WTC11 (cell line): ENCODE results near the gene OST4. TPM values are rescaled to one million over a fixed set of nuclear protein-coding genes. Genes with fewer than 3 reads are reported as not detected.
A peak's percentile ranks its signal among the peaks of the same experiment; 100 is the strongest.

Source experiments
- ATAC-seq: fragments of 200-7000 bp; cut with Tn5 transposase; 2 replicates; pipeline ENCODE4 v1.10.0; 2021; ENCODE audit warnings: mild to moderate bottlenecking, moderate library complexity
- CTCF ChIA-PET: fragments of 300-600 bp; sonication (Branson Sonifier 250); formaldehyde crosslinking; loops from one replicate; lab custom pipeline; 2021; ENCODE audit warnings: antibody characterized with exemption; lab: Charles Lee
- POLR2A ChIA-PET: fragments of 350-600 bp; sonication (Branson Sonifier 250); formaldehyde crosslinking; loops from one replicate; lab custom pipeline; 2021; ENCODE audit warnings: antibody characterized with exemption; lab: Charles Lee
- DNase-seq: peaks from one replicate; pipeline ENCODE4 v3.0.0; 2021; ENCODE audit warnings: low spot score
- H3K27ac Mint-ChIP-seq: 2 replicates; pipeline ENCODE4 v1.8.0; 2021; ENCODE audit warnings: mixed read lengths
- H3K27me3 Mint-ChIP-seq: 2 replicates; pipeline ENCODE4 v1.8.0; 2021; ENCODE audit warnings: low read depth, mild to moderate bottlenecking, moderate library complexity, mixed read lengths
- H3K36me3 Mint-ChIP-seq: 2 replicates; pipeline ENCODE4 v1.8.0; 2021; ENCODE audit warnings: mixed read lengths
- H3K4me1 Mint-ChIP-seq: 2 replicates; pipeline ENCODE4 v1.8.0; 2022; ENCODE audit warnings: mixed read lengths
- H3K4me3 Mint-ChIP-seq: 2 replicates; pipeline ENCODE4 v1.8.0; 2021; ENCODE audit warnings: mild to moderate bottlenecking, moderate library complexity, mixed read lengths
- H3K9me3 Mint-ChIP-seq: 2 replicates; pipeline ENCODE4 v1.8.0; 2021; ENCODE audit warnings: mixed read lengths
- GABPB1 ChIP-seq: sonication (generic); formaldehyde crosslinking; IDR thresholded peaks from 2 replicates; pipeline ENCODE4 v1.8.1; 2023; ENCODE audit warnings: mild to moderate bottlenecking, missing genetic modification reagents
- GTF2I ChIP-seq: fragments of 250-450 bp; sonication (Bioruptor Pico); conservative IDR thresholded peaks from 2 replicates; pipeline ENCODE4 v1.4.0; 2021; ENCODE audit warnings: mild to moderate bottlenecking
- NR3C1 ChIP-seq: sonication (generic); formaldehyde crosslinking; conservative IDR thresholded peaks from 2 replicates; pipeline ENCODE4 v1.8.1; 2023; ENCODE audit warnings: low read depth, mild to moderate bottlenecking, missing genetic modification reagents
- TCF7 ChIP-seq: sonication (generic); formaldehyde crosslinking; IDR thresholded peaks from 2 replicates; pipeline ENCODE4 v1.8.0; 2022; ENCODE audit warnings: mild to moderate bottlenecking, low read depth, missing genetic modification reagents, moderate library complexity
- ZNF232 ChIP-seq: sonication (generic); formaldehyde crosslinking; IDR thresholded peaks from 2 replicates; pipeline ENCODE4 v1.8.0; 2022; ENCODE audit warnings: mild to moderate bottlenecking, missing genetic modification reagents
- total RNA-seq: library from RNA; stranded (reverse); gene quantifications from 3 replicates; pipeline ENCODE4 v1.2.3, GENCODE V29; 2021
- TF ChIP-seq, protein P1 (sequence below): sonication (generic); formaldehyde crosslinking; IDR thresholded peaks from 2 replicates; pipeline ENCODE4 v1.8.1; 2023; ENCODE audit warnings: mild to moderate bottlenecking, missing genetic modification reagents, borderline replicate concordance
- TF ChIP-seq, protein P2 (sequence below): sonication (generic); formaldehyde crosslinking; IDR thresholded peaks from 2 replicates; pipeline ENCODE4 v1.8.0; 2022; ENCODE audit warnings: missing genetic modification reagents
- TF ChIP-seq, protein P3 (sequence below): sonication (generic); formaldehyde crosslinking; IDR thresholded peaks from 2 replicates; pipeline ENCODE4 v1.8.1; 2022; ENCODE audit warnings: mild to moderate bottlenecking, missing genetic modification reagents, moderate library complexity, borderline replicate concordance
- TF ChIP-seq, protein P4 (sequence below): fragments of 250-450 bp; sonication (Bioruptor Pico); IDR thresholded peaks from 2 replicates; pipeline ENCODE4 v1.9.0; 2021; ENCODE audit warnings: moderate library complexity, mild to moderate bottlenecking, inconsistent platforms, borderline replicate concordance

OST4 gene
- total RNA-seq, 1 experiment from 2014 or later: 210 TPM

DNA sequence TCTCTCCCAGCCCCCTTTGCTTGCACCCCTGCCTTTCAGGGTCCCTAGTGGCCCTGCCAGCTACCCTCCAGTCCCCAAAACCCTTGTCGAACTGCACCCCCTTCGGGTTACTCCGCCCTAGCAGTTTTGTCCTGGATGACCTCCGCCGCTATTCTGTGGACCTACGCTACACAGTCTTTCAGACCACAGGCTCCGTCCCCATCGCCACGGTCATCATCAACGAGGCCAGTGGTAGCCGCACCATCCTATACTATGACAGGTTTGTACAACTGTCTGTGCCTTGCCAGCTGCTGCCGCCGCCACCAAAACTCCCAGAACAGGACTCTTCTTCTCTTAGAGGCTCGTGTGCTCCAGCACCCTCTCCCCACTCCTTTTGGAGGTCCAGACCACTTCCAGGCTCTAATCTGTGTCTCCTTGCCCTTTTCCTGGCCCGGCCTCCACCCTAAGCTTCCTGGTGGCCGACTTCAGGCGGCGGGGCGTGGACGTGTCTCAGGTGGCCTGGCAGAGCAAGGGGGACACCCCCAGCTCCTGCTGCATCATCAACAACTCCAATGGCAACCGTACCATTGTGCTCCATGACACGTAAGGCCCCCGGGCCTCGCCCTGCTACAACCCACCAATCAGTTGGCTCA lies 23.0 kb upstream of the OST4 start (continued):
- TF ChIP-seq ZNF232 (CRISPR knock-in tag): no peak
- TF ChIP-seq, protein P1, sequence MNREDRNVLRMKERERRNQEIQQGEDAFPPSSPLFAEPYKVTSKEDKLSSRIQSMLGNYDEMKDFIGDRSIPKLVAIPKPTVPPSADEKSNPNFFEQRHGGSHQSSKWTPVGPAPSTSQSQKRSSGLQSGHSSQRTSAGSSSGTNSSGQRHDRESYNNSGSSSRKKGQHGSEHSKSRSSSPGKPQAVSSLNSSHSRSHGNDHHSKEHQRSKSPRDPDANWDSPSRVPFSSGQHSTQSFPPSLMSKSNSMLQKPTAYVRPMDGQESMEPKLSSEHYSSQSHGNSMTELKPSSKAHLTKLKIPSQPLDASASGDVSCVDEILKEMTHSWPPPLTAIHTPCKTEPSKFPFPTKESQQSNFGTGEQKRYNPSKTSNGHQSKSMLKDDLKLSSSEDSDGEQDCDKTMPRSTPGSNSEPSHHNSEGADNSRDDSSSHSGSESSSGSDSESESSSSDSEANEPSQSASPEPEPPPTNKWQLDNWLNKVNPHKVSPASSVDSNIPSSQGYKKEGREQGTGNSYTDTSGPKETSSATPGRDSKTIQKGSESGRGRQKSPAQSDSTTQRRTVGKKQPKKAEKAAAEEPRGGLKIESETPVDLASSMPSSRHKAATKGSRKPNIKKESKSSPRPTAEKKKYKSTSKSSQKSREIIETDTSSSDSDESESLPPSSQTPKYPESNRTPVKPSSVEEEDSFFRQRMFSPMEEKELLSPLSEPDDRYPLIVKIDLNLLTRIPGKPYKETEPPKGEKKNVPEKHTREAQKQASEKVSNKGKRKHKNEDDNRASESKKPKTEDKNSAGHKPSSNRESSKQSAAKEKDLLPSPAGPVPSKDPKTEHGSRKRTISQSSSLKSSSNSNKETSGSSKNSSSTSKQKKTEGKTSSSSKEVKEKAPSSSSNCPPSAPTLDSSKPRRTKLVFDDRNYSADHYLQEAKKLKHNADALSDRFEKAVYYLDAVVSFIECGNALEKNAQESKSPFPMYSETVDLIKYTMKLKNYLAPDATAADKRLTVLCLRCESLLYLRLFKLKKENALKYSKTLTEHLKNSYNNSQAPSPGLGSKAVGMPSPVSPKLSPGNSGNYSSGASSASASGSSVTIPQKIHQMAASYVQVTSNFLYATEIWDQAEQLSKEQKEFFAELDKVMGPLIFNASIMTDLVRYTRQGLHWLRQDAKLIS (CRISPR knock-in tag): no peak
- TF ChIP-seq, protein P2, sequence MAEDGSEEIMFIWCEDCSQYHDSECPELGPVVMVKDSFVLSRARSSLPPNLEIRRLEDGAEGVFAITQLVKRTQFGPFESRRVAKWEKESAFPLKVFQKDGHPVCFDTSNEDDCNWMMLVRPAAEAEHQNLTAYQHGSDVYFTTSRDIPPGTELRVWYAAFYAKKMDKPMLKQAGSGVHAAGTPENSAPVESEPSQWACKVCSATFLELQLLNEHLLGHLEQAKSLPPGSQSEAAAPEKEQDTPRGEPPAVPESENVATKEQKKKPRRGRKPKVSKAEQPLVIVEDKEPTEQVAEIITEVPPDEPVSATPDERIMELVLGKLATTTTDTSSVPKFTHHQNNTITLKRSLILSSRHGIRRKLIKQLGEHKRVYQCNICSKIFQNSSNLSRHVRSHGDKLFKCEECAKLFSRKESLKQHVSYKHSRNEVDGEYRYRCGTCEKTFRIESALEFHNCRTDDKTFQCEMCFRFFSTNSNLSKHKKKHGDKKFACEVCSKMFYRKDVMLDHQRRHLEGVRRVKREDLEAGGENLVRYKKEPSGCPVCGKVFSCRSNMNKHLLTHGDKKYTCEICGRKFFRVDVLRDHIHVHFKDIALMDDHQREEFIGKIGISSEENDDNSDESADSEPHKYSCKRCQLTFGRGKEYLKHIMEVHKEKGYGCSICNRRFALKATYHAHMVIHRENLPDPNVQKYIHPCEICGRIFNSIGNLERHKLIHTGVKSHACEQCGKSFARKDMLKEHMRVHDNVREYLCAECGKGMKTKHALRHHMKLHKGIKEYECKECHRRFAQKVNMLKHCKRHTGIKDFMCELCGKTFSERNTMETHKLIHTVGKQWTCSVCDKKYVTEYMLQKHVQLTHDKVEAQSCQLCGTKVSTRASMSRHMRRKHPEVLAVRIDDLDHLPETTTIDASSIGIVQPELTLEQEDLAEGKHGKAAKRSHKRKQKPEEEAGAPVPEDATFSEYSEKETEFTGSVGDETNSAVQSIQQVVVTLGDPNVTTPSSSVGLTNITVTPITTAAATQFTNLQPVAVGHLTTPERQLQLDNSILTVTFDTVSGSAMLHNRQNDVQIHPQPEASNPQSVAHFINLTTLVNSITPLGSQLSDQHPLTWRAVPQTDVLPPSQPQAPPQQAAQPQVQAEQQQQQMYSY (CRISPR knock-in tag): no peak
- TF ChIP-seq TCF7: no peak
- TF ChIP-seq GTF2I (CRISPR knock-in tag): no peak
- TF ChIP-seq, protein P3, sequence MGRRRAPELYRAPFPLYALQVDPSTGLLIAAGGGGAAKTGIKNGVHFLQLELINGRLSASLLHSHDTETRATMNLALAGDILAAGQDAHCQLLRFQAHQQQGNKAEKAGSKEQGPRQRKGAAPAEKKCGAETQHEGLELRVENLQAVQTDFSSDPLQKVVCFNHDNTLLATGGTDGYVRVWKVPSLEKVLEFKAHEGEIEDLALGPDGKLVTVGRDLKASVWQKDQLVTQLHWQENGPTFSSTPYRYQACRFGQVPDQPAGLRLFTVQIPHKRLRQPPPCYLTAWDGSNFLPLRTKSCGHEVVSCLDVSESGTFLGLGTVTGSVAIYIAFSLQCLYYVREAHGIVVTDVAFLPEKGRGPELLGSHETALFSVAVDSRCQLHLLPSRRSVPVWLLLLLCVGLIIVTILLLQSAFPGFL: no peak
- TF ChIP-seq NR3C1 (CRISPR knock-in tag): no peak

DNA sequence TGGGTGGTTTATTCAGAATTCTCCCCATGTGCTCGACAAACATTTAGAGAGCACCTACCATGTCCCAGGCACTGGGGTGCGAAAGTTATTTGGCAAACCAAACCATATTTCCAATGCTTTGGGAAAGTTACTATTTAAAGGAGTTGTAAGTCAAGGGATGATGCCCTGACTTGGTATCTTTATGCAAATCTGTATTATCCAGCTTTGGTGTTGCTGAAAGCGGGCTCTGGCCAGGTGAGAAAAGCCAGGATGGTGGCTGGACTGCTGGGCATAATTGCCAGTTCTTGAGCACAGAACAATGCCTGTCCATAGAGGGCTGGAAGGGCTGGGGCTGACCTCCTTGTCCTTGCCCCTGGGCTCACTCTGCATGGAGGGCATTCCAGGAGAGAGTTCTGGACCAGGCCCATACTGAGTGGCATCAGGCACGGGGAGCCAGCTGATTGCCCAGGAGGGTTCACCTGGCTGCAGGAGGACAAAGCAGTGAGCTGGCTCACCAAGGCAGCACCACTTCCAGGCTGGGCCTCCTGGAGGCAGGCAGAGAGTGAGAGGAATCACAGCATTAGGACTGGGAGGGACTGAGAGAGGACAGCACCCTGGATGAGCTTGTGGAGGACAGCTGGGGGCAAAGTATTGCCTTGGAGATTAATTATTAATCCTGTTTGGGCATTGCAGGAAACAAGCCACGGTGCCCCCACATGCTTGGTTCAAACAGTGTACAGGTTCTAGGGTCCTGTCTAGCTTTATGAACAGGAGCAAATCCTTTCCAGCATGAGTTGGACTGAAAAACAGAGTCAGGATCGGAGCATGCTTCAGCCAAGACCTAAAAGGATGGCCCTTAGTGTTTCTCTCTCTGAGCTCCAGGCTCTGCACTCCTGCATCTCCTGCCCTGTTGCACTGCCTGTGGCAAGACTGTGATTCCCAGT lies 22.2 kb upstream of the OST4 start:
- H3K9me3 Mint-ChIP-seq: no peaks in the 10 kb centered on the region
- no peak overlapping the region for H3K27ac Mint-ChIP-seq
- peaks cover 6% of the 10 kb centered on the region for H3K4me1 Mint-ChIP-seq
- POLR2A ChIA-PET: no interaction called here
- no peak for ATAC-seq
- no peaks in the 10 kb centered on the region for H3K36me3 Mint-ChIP-seq
- TF ChIP-seq GABPB1 (CRISPR knock-in tag) (peak; percentile 71), GTF2I (CRISPR knock-in tag) (no peak)
- TF ChIP-seq, all 79 proteins: peak for 1
- no peak for DNase-seq
- CTCF ChIA-PET: interaction anchor here (0.7 to 1.2 kb wide), 4 partner anchors 10 to 132 kb away, joined by 3 to 4 read pairs (median 4); no protein-coding TSS in a partner anchor
- peaks cover 2% of the 10 kb centered on the region for H3K27me3 Mint-ChIP-seq
- no peak overlapping the region for H3K4me3 Mint-ChIP-seq

DNA sequence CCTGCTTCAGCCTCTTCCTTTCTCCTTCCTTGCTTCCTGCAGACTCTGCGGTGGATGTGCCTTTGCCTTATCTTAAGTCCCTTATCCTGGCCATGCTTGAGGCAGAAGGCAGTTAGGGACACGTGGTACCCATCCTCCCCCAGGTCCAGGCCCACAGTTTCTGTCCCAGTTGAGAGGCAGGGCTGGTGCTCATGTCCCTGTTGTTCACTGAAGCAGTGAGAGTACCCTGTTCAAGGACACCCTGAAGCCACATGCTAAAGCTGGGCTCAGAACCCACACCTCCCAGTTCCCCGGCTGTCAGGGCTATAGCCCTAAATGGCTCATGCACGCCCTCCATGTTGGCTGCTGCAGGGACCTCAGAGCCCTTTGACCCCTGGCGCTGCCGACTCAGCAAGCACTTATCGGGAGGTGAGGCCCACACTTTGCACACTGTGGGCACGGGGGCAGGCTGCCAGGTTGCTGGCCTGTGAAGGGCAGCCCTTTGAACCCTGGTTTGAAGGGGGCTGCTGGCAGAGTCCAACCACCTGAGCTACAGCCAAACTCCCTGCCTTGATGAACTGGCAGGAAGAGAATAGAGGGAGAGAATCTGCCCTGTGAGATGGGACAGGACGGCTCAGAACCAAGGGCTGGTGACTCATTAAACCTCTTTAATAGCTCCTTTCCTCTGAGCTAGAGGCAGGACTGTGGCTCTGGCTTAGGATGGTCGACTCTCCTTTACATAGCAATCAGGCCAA lies 21.4 kb upstream of the OST4 start:
- ChIA-PET POLR2A (no interaction called here), CTCF (interaction anchor here (1.0 to 1.3 kb wide), 4 partner anchors 12 to 131 kb away, joined by 3 to 4 read pairs (median 4); no protein-coding TSS in a partner anchor)
- Mint-ChIP-seq H3K36me3 (no peaks in the 10 kb centered on the region), H3K27me3 (peaks cover 2% of the 10 kb centered on the region), H3K27ac (peak overlapping the region; percentile 41; the same call in 1 of the 2 replicates), H3K4me1 (peaks cover 6% of the 10 kb centered on the region), H3K4me3 (no peak overlapping the region), H3K9me3 (no peaks in the 10 kb centered on the region)
- no peak for ATAC-seq
- TF ChIP-seq, protein P4, sequence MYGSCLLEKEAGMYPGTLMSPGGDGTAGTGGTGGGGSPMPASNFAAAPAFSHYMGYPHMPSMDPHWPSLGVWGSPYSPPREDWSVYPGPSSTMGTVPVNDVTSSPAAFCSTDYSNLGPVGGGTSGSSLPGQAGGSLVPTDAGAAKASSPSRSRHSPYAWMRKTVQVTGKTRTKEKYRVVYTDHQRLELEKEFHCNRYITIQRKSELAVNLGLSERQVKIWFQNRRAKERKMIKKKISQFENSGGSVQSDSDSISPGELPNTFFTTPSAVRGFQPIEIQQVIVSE (CRISPR knock-in tag): no peak
- TF ChIP-seq, protein P3: 0 out of 2 replicates have a peak, but pooled peaks have one; percentile 19
- DNase-seq: no peak
